PC-9 (cell line): ENCODE measurements around the gene MACROD2.

Experiments used
- CTCF ChIP-seq: fragments of 200-600 bp; sonication (generic); conservative IDR thresholded peaks from 2 replicates; pipeline ENCODE4 v1.6.1; 2017; ENCODE audit warnings: mixed run types, antibody characterized with exemption, mild to moderate bottlenecking, moderate library complexity
- EZH2 ChIP-seq: fragments of 200-600 bp; sonication (generic); IDR thresholded peaks from 2 replicates; pipeline ENCODE4 v1.8.0; 2017; ENCODE audit warnings: antibody characterized with exemption, low read depth

- TF ChIP-seq CTCF (no peak), EZH2 (no peak)
Measured at GRCh38 chr20:15919118-15919517, 1923.8 kb downstream of the MACROD2 start.
